AG09319 (cell line): ENCODE results near the gene RNF213.

Experiments
- DNase-seq: peaks from one replicate; pipeline ENCODE4 v3.0.0-alpha.2; 2010; ENCODE audit warnings: low read depth; ENCODE audit errors: extremely low read depth
- CTCF ChIP-seq: IDR thresholded peaks from 2 replicates; pipeline ENCODE4 v1.5.1; 2011; ENCODE audit warnings: low read depth, mild to moderate bottlenecking, inconsistent platforms, low read length, moderate library complexity

Gene RNF213

GRCh38 chr17:80260791-80261158 lies at the start of gene RNF213:
RNF213 (plus strand) TSS chr17:80260852; CDS start chr17:80263682, 2,830 bp downstream.
- no peak for TF ChIP-seq CTCF
- DNase-seq = no peak

GRCh38 chr17:80212109-80212508 lies 48.5 kb upstream of the RNF213 start:
- no peak for DNase-seq
- no peak for TF ChIP-seq CTCF

GRCh38 chr17:80212511-80212910 lies 48.1 kb upstream of the RNF213 start:
- no peak for TF ChIP-seq CTCF
- no peak for DNase-seq

GRCh38 chr17:80212962-80213642 lies 47.5 kb upstream of the RNF213 start:
- no peak for TF ChIP-seq CTCF
- no peak for DNase-seq

- DNase-seq = no peak
Measured at GRCh38 chr17:80213643-80213975, 47.0 kb upstream of the RNF213 start.

GRCh38 chr17:80214012-80214877 lies 46.4 kb upstream of the RNF213 start:
- TF ChIP-seq CTCF = no peak
- DNase-seq = no peak

More at GRCh38 chr17:80213643-80213975, 47.0 kb upstream of the RNF213 start:
- no peak for TF ChIP-seq CTCF

GRCh38 chr17:80214878-80215210 lies 45.8 kb upstream of the RNF213 start:
- DNase-seq = no peak
- no peak for TF ChIP-seq CTCF
